ENCODE results near the gene AHCY.

AHCY gene

GRCh38 chr20:34318609-34319443 is 15.7 kb upstream of the AHCY start:
- Histone ChIP-seq H3K9me3 (ENCODE audit: control insufficient read depth, insufficient read depth, low read length) (no peaks in the 10 kb centered on the region), H3K4me3 (ENCODE audit: low read depth, low read length) (no peak overlapping the region), H3K4me1 (ENCODE audit: control insufficient read depth, insufficient read depth, low read length) (peaks cover 10% of the 10 kb centered on the region), H3K9ac (ENCODE audit: low read depth, low read length) (no peak overlapping the region), H3K27me3 (ENCODE audit: control insufficient read depth, insufficient read depth, low read length) (no peaks in the 10 kb centered on the region), H3K36me3 (ENCODE audit: control insufficient read depth, insufficient read depth, low read length) (no peaks in the 10 kb centered on the region)

GRCh38 chr20:34316196-34316814 is 13.2 kb upstream of the AHCY start:
- peaks cover 8% of the 10 kb centered on the region for H3K4me1 ChIP-seq (ENCODE audit: control insufficient read depth, insufficient read depth, low read length)
- H3K9me3 ChIP-seq (ENCODE audit: control insufficient read depth, insufficient read depth, low read length): no peaks in the 10 kb centered on the region
- H3K4me3 ChIP-seq (ENCODE audit: low read depth, low read length): no peak overlapping the region
- no peak overlapping the region for H3K9ac ChIP-seq (ENCODE audit: low read depth, low read length)
- H3K27me3 ChIP-seq (ENCODE audit: control insufficient read depth, insufficient read depth, low read length): peaks cover 8% of the 10 kb centered on the region
- no peaks in the 10 kb centered on the region for H3K36me3 ChIP-seq (ENCODE audit: control insufficient read depth, insufficient read depth, low read length)

GRCh38 chr20:34315236-34315635 is 12.1 kb upstream of the AHCY start:
- H3K27me3 ChIP-seq (ENCODE audit: control insufficient read depth, insufficient read depth, low read length): peaks cover 8% of the 10 kb centered on the region
- no peak overlapping the region for H3K9ac ChIP-seq (ENCODE audit: low read depth, low read length)
- no peak overlapping the region for H3K4me3 ChIP-seq (ENCODE audit: low read depth, low read length)
- H3K9me3 ChIP-seq (ENCODE audit: control insufficient read depth, insufficient read depth, low read length): no peaks in the 10 kb centered on the region
- H3K36me3 ChIP-seq (ENCODE audit: control insufficient read depth, insufficient read depth, low read length): no peaks in the 10 kb centered on the region
- peaks cover 8% of the 10 kb centered on the region for H3K4me1 ChIP-seq (ENCODE audit: control insufficient read depth, insufficient read depth, low read length)

GRCh38 chr20:34312544-34313217 is 9.5 kb upstream of the AHCY start:
- Histone ChIP-seq H3K9ac (ENCODE audit: low read depth, low read length) (no peak overlapping the region), H3K9me3 (ENCODE audit: control insufficient read depth, insufficient read depth, low read length) (no peaks in the 10 kb centered on the region), H3K36me3 (ENCODE audit: control insufficient read depth, insufficient read depth, low read length) (no peaks in the 10 kb centered on the region), H3K4me3 (ENCODE audit: low read depth, low read length) (peak overlapping the region; percentile 57), H3K27me3 (ENCODE audit: control insufficient read depth, insufficient read depth, low read length) (peaks cover 8% of the 10 kb centered on the region), H3K4me1 (ENCODE audit: control insufficient read depth, insufficient read depth, low read length) (no peaks in the 10 kb centered on the region)

GRCh38 chr20:34312024-34312460 is 8.9 kb upstream of the AHCY start:
- Histone ChIP-seq H3K27me3 (ENCODE audit: control insufficient read depth, insufficient read depth, low read length) (peaks cover 8% of the 10 kb centered on the region), H3K9ac (ENCODE audit: low read depth, low read length) (no peak overlapping the region), H3K4me1 (ENCODE audit: control insufficient read depth, insufficient read depth, low read length) (no peaks in the 10 kb centered on the region), H3K9me3 (ENCODE audit: control insufficient read depth, insufficient read depth, low read length) (no peaks in the 10 kb centered on the region), H3K36me3 (ENCODE audit: control insufficient read depth, insufficient read depth, low read length) (no peaks in the 10 kb centered on the region), H3K4me3 (ENCODE audit: low read depth, low read length) (peak overlapping the region; percentile 57)

- H3K9me3 ChIP-seq (ENCODE audit: control insufficient read depth, insufficient read depth, low read length): no peaks in the 10 kb centered on the region
- no peak overlapping the region for H3K9ac ChIP-seq (ENCODE audit: low read depth, low read length)
- H3K4me3 ChIP-seq (ENCODE audit: low read depth, low read length): peak overlapping the region; percentile 57
- H3K27me3 ChIP-seq (ENCODE audit: control insufficient read depth, insufficient read depth, low read length): peaks cover 8% of the 10 kb centered on the region
- H3K36me3 ChIP-seq (ENCODE audit: control insufficient read depth, insufficient read depth, low read length): no peaks in the 10 kb centered on the region
- no peaks in the 10 kb centered on the region for H3K4me1 ChIP-seq (ENCODE audit: control insufficient read depth, insufficient read depth, low read length)
Observed at GRCh38 chr20:34311118-34312023, 8.2 kb upstream of the AHCY start.

GRCh38 chr20:34310481-34311117 is 7.4 kb upstream of the AHCY start:
- Histone ChIP-seq H3K4me3 (ENCODE audit: low read depth, low read length) (no peak overlapping the region), H3K27me3 (ENCODE audit: control insufficient read depth, insufficient read depth, low read length) (peaks cover 8% of the 10 kb centered on the region), H3K9ac (ENCODE audit: low read depth, low read length) (no peak overlapping the region), H3K9me3 (ENCODE audit: control insufficient read depth, insufficient read depth, low read length) (no peaks in the 10 kb centered on the region), H3K36me3 (ENCODE audit: control insufficient read depth, insufficient read depth, low read length) (no peaks in the 10 kb centered on the region), H3K4me1 (ENCODE audit: control insufficient read depth, insufficient read depth, low read length) (no peaks in the 10 kb centered on the region)

- Histone ChIP-seq H3K9ac (ENCODE audit: low read depth, low read length) (no peak overlapping the region), H3K4me1 (ENCODE audit: control insufficient read depth, insufficient read depth, low read length) (no peaks in the 10 kb centered on the region), H3K4me3 (ENCODE audit: low read depth, low read length) (no peak overlapping the region), H3K27me3 (ENCODE audit: control insufficient read depth, insufficient read depth, low read length) (peaks cover 8% of the 10 kb centered on the region), H3K36me3 (ENCODE audit: control insufficient read depth, insufficient read depth, low read length) (no peaks in the 10 kb centered on the region), H3K9me3 (ENCODE audit: control insufficient read depth, insufficient read depth, low read length) (no peaks in the 10 kb centered on the region)
Observed at GRCh38 chr20:34309691-34310090, 6.5 kb upstream of the AHCY start.

- Histone ChIP-seq H3K4me3 (ENCODE audit: low read depth, low read length) (no peak overlapping the region), H3K9ac (ENCODE audit: low read depth, low read length) (no peak overlapping the region), H3K9me3 (ENCODE audit: control insufficient read depth, insufficient read depth, low read length) (no peaks in the 10 kb centered on the region), H3K4me1 (ENCODE audit: control insufficient read depth, insufficient read depth, low read length) (peaks cover 10% of the 10 kb centered on the region), H3K36me3 (ENCODE audit: control insufficient read depth, insufficient read depth, low read length) (peaks cover 2% of the 10 kb centered on the region), H3K27me3 (ENCODE audit: control insufficient read depth, insufficient read depth, low read length) (no peaks in the 10 kb centered on the region)
Observed at GRCh38 chr20:34305333-34306230, 2.4 kb upstream of the AHCY start.

GRCh38 chr20:34302312-34302722 is 838 bp downstream of the AHCY start:
- Histone ChIP-seq H3K4me1 (ENCODE audit: control insufficient read depth, insufficient read depth, low read length) (peaks cover 13% of the 10 kb centered on the region), H3K4me3 (ENCODE audit: low read depth, low read length) (peak overlapping the region; percentile 67), H3K9ac (ENCODE audit: low read depth, low read length) (peak overlapping the region; percentile 94), H3K36me3 (ENCODE audit: control insufficient read depth, insufficient read depth, low read length) (peaks cover 6% of the 10 kb centered on the region), H3K9me3 (ENCODE audit: control insufficient read depth, insufficient read depth, low read length) (no peaks in the 10 kb centered on the region), H3K27me3 (ENCODE audit: control insufficient read depth, insufficient read depth, low read length) (no peaks in the 10 kb centered on the region)

Data from iPS-15b (cell line).